HG03045 (cell line): ENCODE measurements around the gene ZMIZ1.

Experiments used
- ATAC-seq: cut with Tn5 transposase; IDR thresholded peaks from one replicate; pipeline ENCODE4 v1.9.1; 2021; ENCODE audit warnings: mild to moderate bottlenecking, moderate library complexity; ENCODE audit not compliant: unreplicated experiment

ZMIZ1 gene

GRCh38 chr10:79252971-79253370, 184.2 kb downstream of the ZMIZ1 start:
- no peak for ATAC-seq

- ATAC-seq = no peak
Measured at GRCh38 chr10:79253704-79254103, 184.9 kb downstream of the ZMIZ1 start.

- ATAC-seq = no peak
Measured at GRCh38 chr10:79254333-79255006, 185.7 kb downstream of the ZMIZ1 start.

DNA sequence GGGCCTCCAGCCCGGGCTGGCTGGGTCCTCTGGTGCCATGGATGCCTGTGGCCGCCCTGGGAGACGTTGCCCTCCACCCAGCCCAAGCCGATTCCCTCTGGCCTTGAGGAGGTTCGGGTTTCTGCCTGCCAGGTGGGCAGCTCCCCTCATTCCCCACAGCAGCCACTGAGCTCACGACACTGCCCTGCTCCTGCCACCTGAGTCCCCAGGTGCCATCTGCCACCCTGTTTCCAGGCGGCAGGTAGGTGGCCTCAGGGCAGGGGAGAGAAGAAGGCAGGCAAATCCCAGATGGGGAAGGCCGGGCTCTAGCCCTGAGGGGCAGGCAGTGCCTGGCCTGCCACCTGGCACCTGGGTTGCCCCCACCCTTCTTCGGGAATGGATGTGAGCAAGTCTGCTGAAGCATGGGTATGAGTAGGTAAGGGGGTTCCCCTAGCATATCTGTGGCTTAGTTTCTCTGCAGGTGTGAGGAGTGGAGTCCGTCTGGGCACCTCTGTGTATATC, 186.3 kb downstream of the ZMIZ1 start:
- no peak for ATAC-seq

DNA sequence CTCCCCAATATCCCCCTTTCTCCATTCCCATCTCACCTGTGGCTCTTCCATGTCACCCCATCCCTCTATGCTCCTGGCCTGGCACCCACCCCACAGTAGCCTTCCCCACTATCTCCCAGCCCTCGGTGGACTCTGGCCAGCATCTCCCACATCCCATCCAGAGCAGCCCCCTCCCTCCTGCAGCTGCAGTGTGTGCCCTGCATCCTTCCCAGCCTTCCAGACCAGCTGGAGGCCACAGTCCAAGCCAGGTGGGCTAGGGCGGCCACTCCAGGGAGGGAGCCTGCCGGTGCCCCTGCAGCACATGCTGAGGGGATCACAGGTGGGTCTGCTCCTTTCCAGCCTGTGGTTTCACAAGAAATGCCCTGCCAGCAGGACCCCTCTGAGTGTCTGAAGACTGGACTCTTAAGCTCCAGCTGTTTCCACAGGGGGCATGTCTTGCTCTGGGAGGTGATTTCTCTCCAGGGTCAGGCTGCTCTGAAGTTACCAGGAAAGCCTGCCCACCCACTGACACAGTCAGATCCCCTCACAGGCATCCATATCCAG, 187.6 kb downstream of the ZMIZ1 start:
- no peak for ATAC-seq

GRCh38 chr10:79258894-79259293, 190.1 kb downstream of the ZMIZ1 start:
- ATAC-seq = no peak

- no peak for ATAC-seq
Measured at GRCh38 chr10:79259834-79260233, 191.1 kb downstream of the ZMIZ1 start.

DNA sequence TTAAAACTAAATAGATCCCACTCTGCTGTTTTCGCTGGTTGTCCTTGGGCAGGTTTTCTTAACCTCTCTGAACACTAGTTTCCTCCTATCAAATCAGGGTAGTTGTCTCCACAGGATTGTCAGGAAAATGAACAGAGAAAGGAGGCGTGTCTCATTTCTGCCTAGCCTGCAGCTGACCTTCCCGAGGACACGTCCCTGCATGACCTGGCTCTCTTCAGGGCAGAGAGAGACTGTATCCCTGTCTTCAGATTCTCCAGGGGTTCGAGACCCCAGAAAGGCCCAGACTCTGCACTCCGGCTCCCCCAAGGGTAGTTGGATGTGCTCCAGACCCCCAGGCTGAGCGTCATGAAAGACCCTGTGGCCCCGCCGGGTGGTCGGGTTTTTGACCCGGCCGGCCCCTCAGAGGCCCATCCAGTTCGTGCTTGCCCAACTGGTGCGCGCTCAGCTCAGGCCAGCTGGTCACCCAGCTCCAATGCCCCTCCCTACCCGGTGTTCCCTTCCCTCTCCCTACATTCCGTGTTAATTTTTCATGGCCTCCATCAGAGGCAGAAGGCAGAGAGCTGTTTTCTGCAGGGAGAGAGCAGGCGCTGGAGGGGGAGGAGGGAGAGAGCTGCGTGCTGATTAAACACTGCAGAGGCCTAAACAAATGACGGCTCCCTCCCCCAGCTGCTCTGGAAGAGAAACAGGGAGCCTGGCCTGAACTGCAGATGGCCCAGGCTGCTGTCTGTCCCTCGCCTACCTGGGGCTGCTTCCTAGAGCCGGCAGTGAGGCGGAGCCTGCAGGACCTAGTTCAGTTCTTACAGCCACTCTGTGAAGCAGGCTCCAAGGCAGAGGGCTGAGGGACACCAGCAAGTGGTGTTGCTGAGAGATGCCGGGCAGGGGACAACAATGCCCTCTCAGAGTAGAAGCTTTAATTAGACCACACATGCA, 192.3 kb downstream of the ZMIZ1 start:
- ATAC-seq = no peak

DNA sequence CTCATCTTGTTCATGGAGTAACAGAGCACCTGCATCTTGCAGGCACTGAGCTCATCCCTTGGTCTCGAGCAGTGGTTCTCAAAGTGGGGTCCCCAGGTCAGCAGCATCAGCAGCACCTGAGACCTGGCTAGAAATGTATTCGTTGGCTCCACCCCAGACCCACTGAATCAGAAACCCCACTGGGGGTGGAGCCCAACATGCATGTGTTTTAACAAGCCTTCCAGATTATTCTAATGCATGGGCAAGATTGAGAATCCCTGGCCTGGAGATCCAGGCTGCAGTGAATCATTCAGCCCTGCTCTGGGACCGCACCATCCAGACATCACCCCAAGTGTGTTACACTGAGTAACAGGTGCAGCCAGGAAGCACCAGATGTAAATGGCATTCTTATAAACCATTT, 193.4 kb downstream of the ZMIZ1 start:
- no peak for ATAC-seq

- ATAC-seq = no peak
Measured at GRCh38 chr10:79262959-79263746, 194.4 kb downstream of the ZMIZ1 start.

GRCh38 chr10:79263939-79264338, 195.2 kb downstream of the ZMIZ1 start:
- no peak for ATAC-seq

- ATAC-seq = no peak
Measured at GRCh38 chr10:79264942-79265341, 196.2 kb downstream of the ZMIZ1 start.

- ATAC-seq = peak; percentile 40
Measured at GRCh38 chr10:79266084-79266483, 197.3 kb downstream of the ZMIZ1 start.

DNA sequence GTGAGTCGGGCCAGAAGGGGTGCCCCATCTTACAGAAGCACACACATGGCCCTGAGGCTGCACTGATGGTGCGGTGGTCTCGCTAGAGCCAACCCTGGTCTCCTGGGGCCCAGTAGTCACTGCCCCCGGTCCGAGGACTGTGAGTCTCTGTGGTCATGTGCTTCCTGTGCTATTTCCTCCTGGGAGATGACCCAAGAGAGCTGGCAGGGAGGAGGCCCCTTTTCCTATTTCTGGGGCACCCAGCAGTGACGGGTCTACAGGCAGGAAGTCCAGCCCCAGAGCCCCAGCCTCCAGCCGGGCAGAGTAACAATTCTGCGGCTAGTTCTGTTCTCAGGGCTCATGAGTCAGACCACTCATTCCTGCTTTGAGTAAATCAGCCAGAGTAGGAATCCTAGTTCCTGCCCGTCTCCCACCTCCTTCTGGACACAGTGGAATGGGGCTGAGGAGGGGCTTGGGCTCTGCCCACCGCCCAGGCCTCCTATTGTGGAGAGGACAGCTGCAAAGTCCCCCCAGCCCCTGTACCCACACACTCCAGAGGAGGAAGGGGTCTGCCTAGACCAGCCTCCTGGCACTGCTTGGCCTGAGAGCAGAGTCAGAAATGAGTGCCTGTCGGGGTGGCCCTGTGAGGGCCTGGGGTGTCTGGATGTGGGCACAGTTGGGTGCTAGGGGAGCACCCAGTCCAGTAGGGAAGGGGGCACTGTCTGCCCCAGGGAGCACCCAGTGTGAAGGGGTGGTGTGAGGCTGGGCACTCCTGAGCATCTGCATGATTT, 198.0 kb downstream of the ZMIZ1 start:
- ATAC-seq = peak; percentile 80

- no peak for ATAC-seq
Measured at GRCh38 chr10:79267499-79267898, 198.7 kb downstream of the ZMIZ1 start.

DNA sequence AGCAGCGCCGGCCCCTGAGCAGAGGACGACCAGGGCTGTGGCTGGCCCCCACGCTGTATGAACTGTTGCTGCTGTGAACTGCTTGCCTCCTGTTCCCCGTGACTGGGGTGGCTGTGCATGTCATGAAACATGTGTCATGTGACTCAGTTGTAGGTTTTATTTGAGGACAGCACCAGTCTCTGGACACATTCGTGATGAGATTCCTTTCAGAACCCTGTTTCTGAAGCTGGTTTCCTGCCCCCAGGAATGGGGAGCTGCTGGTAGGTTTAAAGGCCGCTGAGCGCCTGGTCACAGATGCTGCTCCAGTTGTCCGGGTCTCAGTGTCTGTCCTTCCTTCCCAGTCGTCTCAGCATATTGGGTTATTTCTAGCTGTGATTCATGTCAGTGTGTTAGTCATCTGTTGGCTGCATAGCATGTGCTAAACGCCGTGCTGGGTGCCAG, 199.4 kb downstream of the ZMIZ1 start:
- ATAC-seq = no peak

- ATAC-seq = no peak
Measured at GRCh38 chr10:79268742-79269141, 200.0 kb downstream of the ZMIZ1 start.

DNA sequence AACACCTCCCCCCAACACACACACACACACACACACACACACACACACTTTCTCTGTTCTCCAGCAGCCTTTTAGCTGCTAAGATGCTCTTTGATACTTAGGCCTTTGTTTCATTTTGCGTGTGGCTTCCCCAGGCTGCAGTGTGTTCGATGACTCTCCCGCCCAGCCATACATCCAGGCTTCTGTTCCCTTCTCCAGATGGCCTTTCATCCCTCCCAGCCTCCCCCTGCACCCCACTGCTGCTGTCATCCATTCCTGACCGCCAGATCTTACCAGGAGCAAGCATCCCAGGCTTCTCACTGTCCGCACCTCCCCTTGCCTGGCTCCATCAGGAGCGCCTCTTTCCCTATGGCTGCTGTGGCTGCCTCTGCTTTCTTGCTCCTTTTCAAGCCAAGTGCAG, 200.7 kb downstream of the ZMIZ1 start:
- ATAC-seq = no peak

GRCh38 chr10:79269969-79270368, 201.2 kb downstream of the ZMIZ1 start:
- no peak for ATAC-seq
